IMR-90 (cell line): ENCODE results near the gene DYRK1A. TPM values are rescaled to one million over a fixed set of nuclear protein-coding genes. Genes with fewer than 3 reads are reported as not detected.

ENCODE experiments used
- ATAC-seq: fragments of 200-7000 bp; cut with Tn5 transposase; 2 replicates; pipeline ENCODE4 v1.9.1; 2020; ENCODE audit warnings: low read depth, mild to moderate bottlenecking, moderate library complexity
- BruUV-seq: library from RNA; stranded (reverse); fragments of 400-500 nt; replicated peaks from 2 replicates; lab custom pipeline; 2021; lab: Mats Ljungman, UMichigan
- CTCF ChIA-PET: fragments of 300-600 bp; formaldehyde crosslinking; extraction: SDS; loops from one replicate; lab custom pipeline; 2021; ENCODE audit warnings: antibody characterized with exemption; lab: Yijun Ruan, JAX
- POLR2A ChIA-PET: fragments of 300-600 bp; sonication (Branson Sonifier 250); formaldehyde crosslinking; loops from one replicate; lab custom pipeline; 2022; ENCODE audit warnings: antibody characterized with exemption; ENCODE audit not compliant: unreplicated experiment; lab: Charles Lee
- DNase-seq: peaks from one replicate; pipeline ENCODE4 v3.0.0; 2013
- H2AFZ ChIP-seq: replicated peaks from 2 replicates; pipeline ENCODE3; 2013; ENCODE audit warnings: low read length, mild to moderate bottlenecking; ENCODE audit not compliant: poor library complexity
- H2AK5ac ChIP-seq: 2 replicates; pipeline ENCODE4 v1.6.1; 2013; ENCODE audit warnings: low read depth, low read length, inconsistent platforms
- H2AK9ac ChIP-seq: replicated peaks from 2 replicates; pipeline ENCODE3; 2013; ENCODE audit warnings: mild to moderate bottlenecking, low read depth, low read length, moderate library complexity; ENCODE audit not compliant: poor library complexity
- H2BK120ac ChIP-seq: 2 replicates; pipeline ENCODE4 v1.6.1; 2013; ENCODE audit warnings: low read depth, low read length, inconsistent platforms
- H2BK15ac ChIP-seq: 3 replicates; pipeline ENCODE4 v1.6.1; 2013; ENCODE audit warnings: low read depth, low read length, inconsistent platforms
- H2BK20ac ChIP-seq: 2 replicates; pipeline ENCODE4 v1.6.1; 2013; ENCODE audit warnings: low read depth, mild to moderate bottlenecking, inconsistent platforms, low read length, moderate library complexity
- H2BK5ac ChIP-seq: 2 replicates; pipeline ENCODE4 v1.6.1; 2013; ENCODE audit warnings: mild to moderate bottlenecking, low read depth, low read length, inconsistent platforms; ENCODE audit not compliant: poor library complexity, severe bottlenecking
- H3K14ac ChIP-seq: replicated peaks from 2 replicates; pipeline ENCODE4 v1.6.1; 2013; ENCODE audit warnings: low read depth, low read length, inconsistent platforms
- H3K18ac ChIP-seq: 2 replicates; pipeline ENCODE4 v1.6.1; 2013; ENCODE audit warnings: low read depth, low read length, control low read depth
- H3K23ac ChIP-seq: 2 replicates; pipeline ENCODE4 v1.6.1; 2013; ENCODE audit warnings: low read depth, low read length, inconsistent platforms
- H3K27ac ChIP-seq: 2 replicates; pipeline ENCODE4 v1.5.1; 2013; ENCODE audit warnings: mild to moderate bottlenecking, control low read depth, low read length; ENCODE audit not compliant: insufficient read depth
- H3K27me3 ChIP-seq: 2 replicates; pipeline ENCODE4 v1.6.1; 2013; ENCODE audit warnings: low read length; ENCODE audit not compliant: control insufficient read depth, insufficient read depth
- H3K36me3 ChIP-seq: 2 replicates; pipeline ENCODE4 v1.6.1; 2013; ENCODE audit warnings: low read length, mixed read lengths; ENCODE audit not compliant: control insufficient read depth, insufficient read depth
- H3K4ac ChIP-seq: 2 replicates; pipeline ENCODE4 v1.6.1; 2013; ENCODE audit warnings: low read depth, low read length, inconsistent platforms
- H3K4me1 ChIP-seq: 2 replicates; pipeline ENCODE4 v1.6.1; 2013; ENCODE audit warnings: low read length, mixed read lengths; ENCODE audit not compliant: control insufficient read depth, insufficient read depth
- H3K4me2 ChIP-seq: 2 replicates; pipeline ENCODE4 v1.6.1; 2013; ENCODE audit warnings: low read depth, mild to moderate bottlenecking, control low read depth, low read length, moderate library complexity
- H3K4me3 ChIP-seq: 2 replicates; pipeline ENCODE4 v1.5.1; 2013; ENCODE audit warnings: low read depth, mild to moderate bottlenecking, control low read depth, low read length, moderate library complexity; ENCODE audit not compliant: insufficient read depth
- H3K56ac ChIP-seq: 2 replicates; pipeline ENCODE4 v1.6.1; 2013; ENCODE audit warnings: low read length, inconsistent platforms; ENCODE audit not compliant: insufficient read depth; ENCODE audit errors: extremely low read depth
- H3K79me1 ChIP-seq, 2 experiments: 2 replicates each; pipeline ENCODE4 v1.6.1; 2013; ENCODE audit warnings: low read length in 2 of 2, inconsistent platforms in 1 of 2, low read depth in 1 of 2
- H3K9ac ChIP-seq: 2 replicates; pipeline ENCODE4 v1.6.1; 2013; ENCODE audit warnings: low read depth, low read length, control low read depth
- H3K9me1 ChIP-seq: 2 replicates; pipeline ENCODE4 v1.6.1; 2013; ENCODE audit warnings: low read length, inconsistent platforms; ENCODE audit not compliant: insufficient read depth
- H3K9me3 ChIP-seq: 2 replicates; pipeline ENCODE4 v1.6.1; 2013; ENCODE audit warnings: low read length; ENCODE audit not compliant: control insufficient read depth, insufficient read depth
- H4K20me1 ChIP-seq: 2 replicates; pipeline ENCODE4 v1.6.1; 2013; ENCODE audit warnings: low read length, inconsistent platforms; ENCODE audit not compliant: insufficient read depth
- H4K5ac ChIP-seq: 2 replicates; pipeline ENCODE4 v1.6.1; 2013; ENCODE audit warnings: mild to moderate bottlenecking, low read depth, low read length, control low read depth
- H4K8ac ChIP-seq, 2 experiments: 2 replicates each; pipeline ENCODE4 v1.6.1; 2013; ENCODE audit warnings: low read depth in 2 of 2, low read length in 2 of 2, control low read depth in 1 of 2, inconsistent platforms in 1 of 2
- H4K91ac ChIP-seq: 2 replicates; pipeline ENCODE4 v1.6.1; 2013; ENCODE audit warnings: low read depth, low read length, inconsistent platforms; ENCODE audit not compliant: insufficient read depth
- BHLHE40 ChIP-seq: fragments of 150-350 bp; IDR thresholded peaks from 2 replicates; pipeline ENCODE4 v1.6.1; 2016; ENCODE audit warnings: mild to moderate bottlenecking, low read depth, low read length
- CEBPB ChIP-seq: IDR thresholded peaks from 2 replicates; pipeline ENCODE4 v1.6.1; 2012; ENCODE audit warnings: low read depth, low read length, improper control_type of control experiment
- CHD1 ChIP-seq: IDR thresholded peaks from 2 replicates; pipeline ENCODE4 v1.6.1; 2012; ENCODE audit warnings: low read depth, low read length, improper control_type of control experiment
- CTCF ChIP-seq: conservative IDR thresholded peaks from 2 replicates; pipeline ENCODE4 v1.5.1; 2012; ENCODE audit warnings: mild to moderate bottlenecking, low read depth, low read length, improper control_type of control experiment
- ELK1 ChIP-seq: fragments of 150-350 bp; IDR thresholded peaks from 2 replicates; pipeline ENCODE4 v1.6.1; 2016; ENCODE audit warnings: low read depth, mild to moderate bottlenecking, low read length, moderate library complexity, borderline replicate concordance
- MAFK ChIP-seq: IDR thresholded peaks from 2 replicates; pipeline ENCODE4 v1.6.1; 2012; ENCODE audit warnings: low read depth, low read length, improper control_type of control experiment
- MAZ ChIP-seq: IDR thresholded peaks from 2 replicates; pipeline ENCODE4 v1.6.1; 2012; ENCODE audit warnings: low read depth, mild to moderate bottlenecking, low read length, improper control_type of control experiment, moderate library complexity, borderline replicate concordance
- MXI1 ChIP-seq: IDR thresholded peaks from 2 replicates; pipeline ENCODE4 v1.6.1; 2012; ENCODE audit warnings: low read depth, mild to moderate bottlenecking, low read length, moderate library complexity, borderline replicate concordance
- NFE2L2 ChIP-seq: fragments of 150-350 bp; IDR thresholded peaks from 2 replicates; pipeline ENCODE4 v1.6.1; 2016; ENCODE audit warnings: low read depth, mild to moderate bottlenecking, low read length
- POLR2A ChIP-seq: IDR thresholded peaks from 2 replicates; pipeline ENCODE4 v1.6.1; 2012; ENCODE audit warnings: mild to moderate bottlenecking, low read depth, low read length
- RCOR1 ChIP-seq: IDR thresholded peaks from 2 replicates; pipeline ENCODE4 v1.6.1; 2012; ENCODE audit warnings: mild to moderate bottlenecking, low read length, improper control_type of control experiment; ENCODE audit not compliant: insufficient replicate concordance
- RFX5 ChIP-seq: IDR thresholded peaks from 2 replicates; pipeline ENCODE4 v1.8.0; 2012; ENCODE audit warnings: low read depth, mild to moderate bottlenecking, low read length, moderate library complexity
- USF2 ChIP-seq: fragments of 150-350 bp; IDR thresholded peaks from 2 replicates; pipeline ENCODE4 v1.6.1; 2017; ENCODE audit warnings: mild to moderate bottlenecking, antibody characterized with exemption, low read length, low read depth
- WGBS, 2 experiments: methylation state at CpG; one replicate each; pipeline versions ENCODE4 v1.1.5 to v1.1.7; 2013; ENCODE audit warnings: missing lambda C conversion rate in 2 of 2; ENCODE audit not compliant: insufficient read length in 1 of 2; ENCODE audit errors: extremely low coverage in 2 of 2; 5-methylcytosine and 5-hydroxymethylcytosine counted together
- dilution Hi-C: fragments of 300-500 bp; cut with HindIII; formaldehyde crosslinking; loops from one replicate; pipeline ENCODE4 v1.14.3; 2018; ENCODE audit warnings: low sequenced_read_pairs; ENCODE audit not compliant: unreplicated experiment
- in situ Hi-C: fragments of 300-500 bp; cut with MboI; formaldehyde crosslinking; loops from 3 replicates; pipeline ENCODE4 v1.14.3; 2019; ENCODE audit warnings: low sequenced_read_pairs, inconsistent platforms, mixed read lengths
- intact Hi-C: fragments of 100-400 bp; cut with micrococcal nuclease; formaldehyde crosslinking; loops from 2 replicates; pipeline ENCODE4 v1.10.0; 2022
- polyA plus RNA-seq, 3 experiments: library from polyadenylated mRNA; depleted of rRNA; stranded (reverse); fragments of >200 nt; gene quantifications; 2 replicates each; pipeline ENCODE4 v1.2.3, GENCODE V29; 2012; ENCODE audit warnings: low replicate concordance in 1 of 3
- total RNA-seq: library from RNA; depleted of rRNA; stranded (reverse); fragments of >200 nt; gene quantifications from 2 replicates; pipeline ENCODE4 v1.2.3, GENCODE V29; 2012

Gene DYRK1A
- total and polyA plus RNA-seq, 2 of the 4 experiments (the other 2 are of a cell fraction): 18.6 to 50.5 TPM

GRCh38 chr21:37374027-37374426 is 7.5 kb downstream of the DYRK1A start:
- no peak overlapping the region for H4K5ac ChIP-seq
- TF ChIP-seq MAZ (no peak), POLR2A (no peak), RFX5 (no peak), CHD1 (no peak), MXI1 (no peak), MAFK (no peak), CEBPB (no peak), RCOR1 (no peak), ELK1 (no peak), USF2 (no peak), BHLHE40 (no peak), NFE2L2 (no peak), CTCF (no peak)
- no peak overlapping the region for H2AK9ac ChIP-seq
- H3K4me1 ChIP-seq: peaks cover 9% of the 10 kb centered on the region
- BruUV-seq: no TSS peak
- H2BK20ac ChIP-seq: no peak overlapping the region
- H3K4me3 ChIP-seq: no peak overlapping the region
- no peak overlapping the region for H3K27ac ChIP-seq
- ChIA-PET POLR2A (no interaction called here), CTCF (no interaction called here)
- H3K4ac ChIP-seq: no peak overlapping the region
- WGBS, 2 experiments: no CpG with 5 or more reads among the region's 5 CpGs
- H2BK15ac ChIP-seq: no peak overlapping the region
- in situ Hi-C loops: no loop called here
- H3K9me1 ChIP-seq: peaks cover 21% of the 10 kb centered on the region
- DNase-seq (peak; percentile 72), ATAC-seq (0 out of 2 replicates have a peak, but pooled peaks have one; percentile 13)
- H3K56ac ChIP-seq: no peak overlapping the region
- H3K27me3 ChIP-seq: no peaks in the 10 kb centered on the region
- H3K36me3 ChIP-seq: no peaks in the 10 kb centered on the region; the same call in 1 of the 2 replicates
- H3K14ac ChIP-seq: no peak overlapping the region
- H4K20me1 ChIP-seq: peaks cover 92% of the 10 kb centered on the region
- peak overlapping the region; percentile 19; the same call in 1 of the 2 replicates for H3K4me2 ChIP-seq
- H2BK5ac ChIP-seq: no peak overlapping the region
- H2AK5ac ChIP-seq: no peak overlapping the region
- no peak overlapping the region for H4K91ac ChIP-seq
- H3K9me3 ChIP-seq: no peaks in the 10 kb centered on the region
- no peak overlapping the region for H3K23ac ChIP-seq
- dilution Hi-C loops: no loop called here
- no peak overlapping the region for H3K18ac ChIP-seq
- no peak overlapping the region for H2BK120ac ChIP-seq
- no peak overlapping the region for H3K9ac ChIP-seq
- intact Hi-C loops: loop anchor here (5.0 kb wide), 1 partner anchor 38 kb away; no protein-coding TSS in a partner anchor
- H4K8ac ChIP-seq: no peak overlapping the region
- peaks cover 4 to 41% of the 10 kb centered on the region in 2 experiments; a peak in 2 of 4 replicates for H3K79me1 ChIP-seq
- H2AFZ ChIP-seq: no peak overlapping the region
